Gastroesophageal sphincter (tissue), 4 donors: ENCODE measurements around the gene TTLL4. TPM values are rescaled to one million over a fixed set of nuclear protein-coding genes. Genes with fewer than 3 reads are reported as not detected.

Experiments used
- ATAC-seq: fragments of 150-250 bp; one replicate; pipeline ENCODE4 v1.9.1; 2016; ENCODE audit warnings: mild to moderate bottlenecking, moderate library complexity
- H3K27ac ChIP-seq, 4 donors: fragments of 200-600 bp; sonication (generic) in 3 of 4; 1 replicate in 3 of 4; 2 replicates in 1 of 4; pipeline ENCODE4 v1.5.1; 2016 to 2019
- H3K27me3 ChIP-seq: fragments of 200-600 bp; sonication (generic); one replicate; pipeline ENCODE4 v1.5.1; 2019
- H3K36me3 ChIP-seq, 2 donors: fragments of 200-600 bp; sonication (generic); one replicate each; pipeline ENCODE4 v1.5.1; 2019; ENCODE audit warnings: control low read depth in 1 of 2
- H3K4me1 ChIP-seq, 3 donors: fragments of 200-600 bp; sonication (generic); 1 replicate in 2 of 3; 2 replicates in 1 of 3; pipeline ENCODE4 v1.5.1; 2016 to 2019; ENCODE audit warnings: control low read depth in 2 of 3
- H3K4me3 ChIP-seq, 2 donors: fragments of 200-600 bp; sonication (generic); one replicate each; pipeline ENCODE4 v1.5.1; 2019; ENCODE audit warnings: mild to moderate bottlenecking in 1 of 2, moderate library complexity in 1 of 2
- H3K9me3 ChIP-seq, 3 donors: fragments of 200-600 bp; sonication (generic); one replicate each; pipeline ENCODE4 v1.5.1; 2017 to 2019; ENCODE audit warnings: control low read depth in 2 of 3
- CTCF ChIP-seq, 4 experiments: fragments of 200-600 bp in 2 of 4; fragments of 450-650 bp in 2 of 4; sonication (generic) in 1 of 4; IDR thresholded peaks; one replicate each; pipeline ENCODE4 v1.5.1; 2017 to 2019; ENCODE audit warnings: antibody characterized with exemption in 4 of 4, mild to moderate bottlenecking in 2 of 4, moderate library complexity in 2 of 4
- EP300 ChIP-seq: sonication (generic); formaldehyde crosslinking; IDR thresholded peaks from one replicate; pipeline ENCODE4 v1.6.1; 2017; ENCODE audit warnings: antibody characterized with exemption, mild to moderate bottlenecking
- POLR2A ChIP-seq, 2 donors: fragments of 450-650 bp; IDR thresholded peaks; one replicate each; pipeline ENCODE4 v1.6.1; 2017; ENCODE audit warnings: antibody characterized with exemption in 2 of 2, mild to moderate bottlenecking in 2 of 2, moderate library complexity in 1 of 2
- POLR2AphosphoS5 ChIP-seq: sonication (generic); formaldehyde crosslinking; IDR thresholded peaks from one replicate; pipeline ENCODE4 v1.6.1; 2017; ENCODE audit warnings: antibody characterized with exemption
- WGBS, 2 donors: methylation state at CpG; one replicate each; pipeline ENCODE4 v1.1.5; 2018; ENCODE audit warnings: low coverage in 1 of 2; 5-methylcytosine and 5-hydroxymethylcytosine counted together
- total RNA-seq, 4 donors: library from RNA; depleted of rRNA; stranded (reverse); fragments of >200 nt; gene quantifications; one replicate each; pipeline ENCODE4 v1.1.0, GENCODE V29; 2016

TTLL4 gene
- total RNA-seq = 10 to 100 TPM in 2 of 4 donors, 1 to 10 TPM in 2; 6.5 to 12.1 (median 8.7) TPM

GRCh38 chr2:218710687-218711549 is at the start of gene TTLL4:
TSS of gene TTLL4 (plus strand) at chr2:218710835. CDS start at chr2:218737677, 26,842 bp downstream.
- Histone ChIP-seq H3K36me3 (peaks cover 0 to 5% of the 10 kb centered on the region in 2 donors), H3K4me1 (peaks cover 0 to 26% (median 3%) of the 10 kb centered on the region in 3 donors), H3K9me3 (no peaks in the 10 kb centered on the region), H3K27ac (peak within 1 kb of the TSS; percentile 59 to 96 (median 93)), H3K4me3 (peak within 1 kb of the TSS; percentile 56 to 78), H3K27me3 (no peaks in the 10 kb centered on the region)
- peak; percentile 98 for ATAC-seq
- TF ChIP-seq POLR2A (IDR thresholded peaks at IDR 0.05) = peak; percentile 46 to 53
- TF ChIP-seq EP300 = no peak
- TF ChIP-seq POLR2AphosphoS5 = peak; percentile 87
- peak; percentile 72 to 95 (median 92) for TF ChIP-seq CTCF (IDR thresholded peaks at IDR 0.05)
- WGBS, 2 donors = 0 to 2% methylated on average over 13 to 34 of the region's 74 CpGs

- TF ChIP-seq POLR2AphosphoS5 (no peak), EP300 (no peak), POLR2A (IDR thresholded peaks at IDR 0.05) (no peak), CTCF (IDR thresholded peaks at IDR 0.05) (no peak)
These were observed 48.3 kb upstream of the TTLL4 start for GRCh38 chr2:218662377-218662776.

GRCh38 chr2:218662827-218663226 is 47.8 kb upstream of the TTLL4 start:
- TF ChIP-seq CTCF (IDR thresholded peaks at IDR 0.05) (no peak), POLR2AphosphoS5 (no peak), EP300 (no peak), POLR2A (IDR thresholded peaks at IDR 0.05) (no peak)
- ATAC-seq = no peak
- Histone ChIP-seq H3K27ac (no peak overlapping the region), H3K4me3 (no peak overlapping the region), H3K4me1 (peaks cover 0 to 24% (median 15%) of the 10 kb centered on the region in 3 donors), H3K36me3 (peaks cover 0 to 71% of the 10 kb centered on the region in 2 donors), H3K9me3 (no peaks in the 10 kb centered on the region), H3K27me3 (no peaks in the 10 kb centered on the region)
- WGBS, 2 donors = 73% methylated on average over 3 of the region's 10 CpGs; no CpG with 5 or more reads in 1 of the 2 donors

More at GRCh38 chr2:218662377-218662776, 48.3 kb upstream of the TTLL4 start:
- no peaks in the 10 kb centered on the region for H3K27me3 ChIP-seq
- peaks cover 0 to 27% (median 15%) of the 10 kb centered on the region in 3 donors for H3K4me1 ChIP-seq
- H3K27ac ChIP-seq = no peak overlapping the region
- H3K9me3 ChIP-seq = no peaks in the 10 kb centered on the region
- ATAC-seq = no peak
- 40% methylated on average over 1 of the region's 7 CpGs; no CpG with 5 or more reads in 1 of the 2 donors for WGBS, 2 donors
- peaks cover 0 to 71% of the 10 kb centered on the region in 2 donors for H3K36me3 ChIP-seq
- H3K4me3 ChIP-seq = no peak overlapping the region

- 20% methylated on average over 1 of the region's 15 CpGs; no CpG with 5 or more reads in 1 of the 2 donors for WGBS, 2 donors
- Histone ChIP-seq H3K36me3 (peaks cover 0 to 76% of the 10 kb centered on the region in 2 donors), H3K4me3 (no peak overlapping the region), H3K4me1 (peaks cover 0 to 13% (median 7%) of the 10 kb centered on the region in 3 donors), H3K27ac (no peak overlapping the region), H3K9me3 (no peaks in the 10 kb centered on the region), H3K27me3 (no peaks in the 10 kb centered on the region)
- no peak for ATAC-seq
- TF ChIP-seq POLR2AphosphoS5 = no peak
- TF ChIP-seq POLR2A (IDR thresholded peaks at IDR 0.05) = no peak
- TF ChIP-seq CTCF (IDR thresholded peaks at IDR 0.05) = no peak
- no peak for TF ChIP-seq EP300
These were observed 46.7 kb upstream of the TTLL4 start for GRCh38 chr2:218663901-218664300.
